ENCODE data around the gene TRIM56. TPM values are rescaled to one million over a fixed set of nuclear protein-coding genes. Genes with fewer than 3 reads are reported as not detected.

Gene TRIM56
- total and polyA plus RNA-seq, 2 of the 13 experiments (the other 11 are each of a cell fraction or from before 2014, with no cell fraction given): 3.2 to 7.1 TPM

DNA sequence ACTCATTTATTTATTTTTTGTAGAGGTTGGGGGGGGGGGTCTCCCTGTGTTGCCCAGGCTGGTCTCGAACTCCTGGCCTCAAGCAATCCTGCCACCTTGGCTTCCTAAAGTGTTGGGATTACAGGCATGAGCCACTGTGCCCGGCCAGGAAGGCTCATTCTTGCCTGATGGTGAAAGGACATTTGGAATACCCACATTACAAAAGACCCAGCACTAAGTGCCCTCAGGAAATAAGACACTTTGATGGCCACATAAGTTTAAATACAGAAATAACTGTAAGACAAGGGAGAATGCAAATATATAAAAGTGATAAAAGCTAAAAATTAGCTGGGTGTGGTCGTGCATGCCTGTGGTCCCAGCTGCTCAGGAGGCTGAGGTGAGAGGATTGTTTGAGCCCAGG is 33.6 kb downstream of the TRIM56 start (continued):
- no peak for TF ChIP-seq TSC22D2 (CRISPR knock-in tag; IDR thresholded peaks at IDR 0.05; ENCODE audit: borderline replicate concordance)

DNA sequence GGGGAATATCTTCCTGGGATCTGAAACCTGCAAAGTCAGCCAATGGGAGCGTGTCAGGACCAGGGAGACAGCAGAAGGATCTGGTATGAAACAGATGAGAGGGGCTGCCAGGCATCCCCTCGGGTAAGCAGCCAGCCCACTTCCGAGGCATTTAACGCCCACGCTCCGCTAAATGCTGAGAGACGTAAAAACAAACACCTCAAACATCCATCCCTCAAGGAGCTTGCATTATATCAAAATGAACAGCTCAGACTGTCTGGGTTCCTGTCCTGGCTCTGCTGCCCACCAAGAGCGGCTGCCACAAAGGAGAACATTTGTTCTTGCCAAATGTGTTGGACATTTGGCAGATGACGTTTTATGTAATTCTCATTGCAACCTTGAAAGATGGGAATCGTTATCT is 34.6 kb downstream of the TRIM56 start:
- DNase-seq (ENCODE audit: low spot score) (no peak), ATAC-seq (no peak), FAIRE-seq (no peak)
- intact Hi-C loops (cut with micrococcal nuclease; ENCODE audit: unreplicated experiment) (no loop called here), in situ Hi-C loops (cut with HindIII; ENCODE audit: extremely low pct_ligation_motif_present, low pct_unique_long_range_greater_than_20kb) (no loop called here)
- ChIA-PET POLR2A (interaction anchor here (0.8 kb wide), 1 partner anchor 423 kb away, joined by 3 read pairs; no protein-coding TSS in a partner anchor), CTCF (ENCODE audit: low intra/inter-chr PET ratio, low total read pairs) (no interaction called here)
- no peak overlapping the region for H3K9ac ChIP-seq (ENCODE audit: insufficient read depth, low read depth, low read length)
- H3K4me2 ChIP-seq (ENCODE audit: low read depth, low read length): no peak overlapping the region
- H3K27ac ChIP-seq (ENCODE audit: extremely low read length, insufficient read depth, low read length): no peak overlapping the region
- H2AFZ ChIP-seq (ENCODE audit: low read length): no peak overlapping the region
- peaks cover 78% of the 10 kb centered on the region for H3K4me1 ChIP-seq (ENCODE audit: insufficient read depth, low read length)
- H3K27me3 ChIP-seq (ENCODE audit: control insufficient read depth in 1 of 2, insufficient read depth in 2 of 2, low read length in 2 of 2): no peaks in the 10 kb centered on the region
- no peaks in the 10 kb centered on the region for H4K20me1 ChIP-seq (ENCODE audit: insufficient read depth, low read length)
- no peaks in the 10 kb centered on the region for H3K36me3 ChIP-seq (replicated peaks in 1 of 2; ENCODE audit: control insufficient read depth in 1 of 2, insufficient read depth in 2 of 2, low read length in 2 of 2)
- TF ChIP-seq, protein P1, sequence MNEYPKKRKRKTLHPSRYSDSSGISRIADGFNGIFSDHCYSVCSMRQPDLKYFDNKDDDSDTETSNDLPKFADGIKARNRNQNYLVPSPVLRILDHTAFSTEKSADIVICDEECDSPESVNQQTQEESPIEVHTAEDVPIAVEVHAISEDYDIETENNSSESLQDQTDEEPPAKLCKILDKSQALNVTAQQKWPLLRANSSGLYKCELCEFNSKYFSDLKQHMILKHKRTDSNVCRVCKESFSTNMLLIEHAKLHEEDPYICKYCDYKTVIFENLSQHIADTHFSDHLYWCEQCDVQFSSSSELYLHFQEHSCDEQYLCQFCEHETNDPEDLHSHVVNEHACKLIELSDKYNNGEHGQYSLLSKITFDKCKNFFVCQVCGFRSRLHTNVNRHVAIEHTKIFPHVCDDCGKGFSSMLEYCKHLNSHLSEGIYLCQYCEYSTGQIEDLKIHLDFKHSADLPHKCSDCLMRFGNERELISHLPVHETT (CRISPR knock-in tag; conservative IDR thresholded peaks at IDR 0.05): no peak
- TF ChIP-seq ZNF160 (CRISPR knock-in tag; IDR thresholded peaks at IDR 0.05) (no peak), KAT8 (CRISPR knock-in tag; IDR thresholded peaks at IDR 0.05) (no peak), JUN (CRISPR knock-in tag; IDR thresholded peaks at IDR 0.05) (no peak), ZNF562 (CRISPR knock-in tag; IDR thresholded peaks at IDR 0.05; ENCODE audit: borderline replicate concordance) (no peak), HDAC1 (CRISPR knock-in tag; IDR thresholded peaks at IDR 0.05) (no peak), POLR2AphosphoS5 (IDR thresholded peaks at IDR 0.05; ENCODE audit: low read depth, low read length) (no peak), GTF2F1 (IDR thresholded peaks at IDR 0.05; ENCODE audit: low read length) (no peak), TCF12 (IDR thresholded peaks at IDR 0.05) (no peak), TCF12 (CRISPR knock-in tag; IDR thresholded peaks at IDR 0.05) (no peak)
- TF ChIP-seq, protein P2, sequence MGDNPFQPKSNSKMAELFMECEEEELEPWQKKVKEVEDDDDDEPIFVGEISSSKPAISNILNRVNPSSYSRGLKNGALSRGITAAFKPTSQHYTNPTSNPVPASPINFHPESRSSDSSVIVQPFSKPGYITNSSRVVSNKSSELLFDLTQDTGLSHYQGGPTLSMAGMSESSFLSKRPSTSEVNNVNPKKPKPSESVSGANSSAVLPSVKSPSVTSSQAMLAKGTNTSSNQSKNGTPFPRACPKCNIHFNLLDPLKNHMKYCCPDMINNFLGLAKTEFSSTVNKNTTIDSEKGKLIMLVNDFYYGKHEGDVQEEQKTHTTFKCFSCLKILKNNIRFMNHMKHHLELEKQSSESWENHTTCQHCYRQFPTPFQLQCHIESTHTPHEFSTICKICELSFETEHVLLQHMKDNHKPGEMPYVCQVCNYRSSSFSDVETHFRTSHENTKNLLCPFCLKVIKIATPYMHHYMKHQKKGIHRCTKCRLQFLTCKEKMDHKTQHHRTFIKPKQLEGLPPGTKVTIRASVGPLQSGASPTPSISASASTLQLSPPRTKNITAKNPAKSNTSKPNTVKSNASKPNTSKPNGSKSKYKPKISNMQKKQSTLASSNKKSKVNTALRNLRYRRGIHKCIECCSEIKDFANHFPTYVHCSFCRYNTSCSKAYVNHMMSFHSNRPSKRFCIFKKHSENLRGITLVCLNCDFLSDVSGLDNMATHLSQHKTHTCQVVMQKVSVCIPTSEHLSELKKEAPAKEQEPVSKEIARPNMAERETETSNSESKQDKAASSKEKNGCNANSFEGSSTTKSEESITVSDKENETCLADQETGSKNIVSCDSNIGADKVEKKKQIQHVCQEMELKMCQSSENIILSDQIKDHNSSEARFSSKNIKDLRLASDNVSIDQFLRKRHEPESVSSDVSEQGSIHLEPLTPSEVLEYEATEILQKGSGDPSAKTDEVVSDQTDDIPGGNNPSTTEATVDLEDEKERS (CRISPR knock-in tag; IDR thresholded peaks at IDR 0.05): no peak
- TF ChIP-seq, protein P3, sequence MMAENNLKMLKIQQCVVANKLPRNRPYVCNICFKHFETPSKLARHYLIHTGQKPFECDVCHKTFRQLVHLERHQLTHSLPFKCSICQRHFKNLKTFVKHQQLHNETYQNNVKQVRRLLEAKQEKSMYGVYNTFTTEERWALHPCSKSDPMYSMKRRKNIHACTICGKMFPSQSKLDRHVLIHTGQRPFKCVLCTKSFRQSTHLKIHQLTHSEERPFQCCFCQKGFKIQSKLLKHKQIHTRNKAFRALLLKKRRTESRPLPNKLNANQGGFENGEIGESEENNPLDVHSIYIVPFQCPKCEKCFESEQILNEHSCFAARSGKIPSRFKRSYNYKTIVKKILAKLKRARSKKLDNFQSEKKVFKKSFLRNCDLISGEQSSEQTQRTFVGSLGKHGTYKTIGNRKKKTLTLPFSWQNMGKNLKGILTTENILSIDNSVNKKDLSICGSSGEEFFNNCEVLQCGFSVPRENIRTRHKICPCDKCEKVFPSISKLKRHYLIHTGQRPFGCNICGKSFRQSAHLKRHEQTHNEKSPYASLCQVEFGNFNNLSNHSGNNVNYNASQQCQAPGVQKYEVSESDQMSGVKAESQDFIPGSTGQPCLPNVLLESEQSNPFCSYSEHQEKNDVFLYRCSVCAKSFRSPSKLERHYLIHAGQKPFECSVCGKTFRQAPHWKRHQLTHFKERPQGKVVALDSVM (CRISPR knock-in tag; IDR thresholded peaks at IDR 0.05): no peak
- TF ChIP-seq, protein P4, sequence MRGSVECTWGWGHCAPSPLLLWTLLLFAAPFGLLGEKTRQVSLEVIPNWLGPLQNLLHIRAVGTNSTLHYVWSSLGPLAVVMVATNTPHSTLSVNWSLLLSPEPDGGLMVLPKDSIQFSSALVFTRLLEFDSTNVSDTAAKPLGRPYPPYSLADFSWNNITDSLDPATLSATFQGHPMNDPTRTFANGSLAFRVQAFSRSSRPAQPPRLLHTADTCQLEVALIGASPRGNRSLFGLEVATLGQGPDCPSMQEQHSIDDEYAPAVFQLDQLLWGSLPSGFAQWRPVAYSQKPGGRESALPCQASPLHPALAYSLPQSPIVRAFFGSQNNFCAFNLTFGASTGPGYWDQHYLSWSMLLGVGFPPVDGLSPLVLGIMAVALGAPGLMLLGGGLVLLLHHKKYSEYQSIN (CRISPR knock-in tag; IDR thresholded peaks at IDR 0.05; ENCODE audit: borderline replicate concordance): no peak
- TF ChIP-seq, protein P5, sequence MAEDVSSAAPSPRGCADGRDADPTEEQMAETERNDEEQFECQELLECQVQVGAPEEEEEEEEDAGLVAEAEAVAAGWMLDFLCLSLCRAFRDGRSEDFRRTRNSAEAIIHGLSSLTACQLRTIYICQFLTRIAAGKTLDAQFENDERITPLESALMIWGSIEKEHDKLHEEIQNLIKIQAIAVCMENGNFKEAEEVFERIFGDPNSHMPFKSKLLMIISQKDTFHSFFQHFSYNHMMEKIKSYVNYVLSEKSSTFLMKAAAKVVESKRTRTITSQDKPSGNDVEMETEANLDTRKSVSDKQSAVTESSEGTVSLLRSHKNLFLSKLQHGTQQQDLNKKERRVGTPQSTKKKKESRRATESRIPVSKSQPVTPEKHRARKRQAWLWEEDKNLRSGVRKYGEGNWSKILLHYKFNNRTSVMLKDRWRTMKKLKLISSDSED (CRISPR knock-in tag; IDR thresholded peaks at IDR 0.05): no peak
- no peak overlapping the region for H3K4me3 ChIP-seq (replicated peaks in 1 of 3; ENCODE audit: insufficient read depth in 1 of 3, low read depth in 2 of 3, low read length in 3 of 3)
- no peaks in the 10 kb centered on the region for H3K79me2 ChIP-seq (ENCODE audit: insufficient read depth, low read length)
- no peaks in the 10 kb centered on the region for H3K9me3 ChIP-seq (ENCODE audit: low read length)
- WGBS (ENCODE audit: low lambda C conversion rate): 77% methylated on average over 10 of the region's 10 CpGs
- no TSS peak for BruUV-seq (replicated peaks)
